HG02610 (cell line): ENCODE results near the gene ABI3BP.
A peak's percentile ranks its signal among the peaks of the same experiment; 100 is the strongest.

ENCODE experiments used
- ATAC-seq: cut with Tn5 transposase; IDR thresholded peaks from one replicate; pipeline ENCODE4 v1.9.1; 2021; ENCODE audit warnings: mild to moderate bottlenecking, moderate library complexity; ENCODE audit not compliant: unreplicated experiment

Gene ABI3BP

DNA sequence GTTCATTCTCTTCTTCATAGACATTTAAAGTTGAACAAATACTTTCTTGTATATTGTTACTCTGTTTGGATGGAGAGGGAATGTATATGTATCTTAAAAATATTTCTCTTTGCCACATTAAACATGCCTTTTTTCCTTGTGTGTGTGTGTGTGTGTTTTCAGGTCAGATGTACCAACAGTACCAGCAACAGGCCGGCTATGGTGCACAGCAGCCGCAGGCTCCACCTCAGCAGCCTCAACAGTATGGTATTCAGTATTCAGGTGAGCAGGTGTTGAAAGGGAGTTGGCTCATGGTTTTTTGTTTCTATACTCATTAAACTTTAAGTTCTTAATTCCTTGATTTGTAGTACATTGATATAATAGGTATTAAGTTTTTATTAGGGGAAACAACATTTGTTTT is 248.6 kb downstream of the ABI3BP start:
- ATAC-seq: no peak

DNA sequence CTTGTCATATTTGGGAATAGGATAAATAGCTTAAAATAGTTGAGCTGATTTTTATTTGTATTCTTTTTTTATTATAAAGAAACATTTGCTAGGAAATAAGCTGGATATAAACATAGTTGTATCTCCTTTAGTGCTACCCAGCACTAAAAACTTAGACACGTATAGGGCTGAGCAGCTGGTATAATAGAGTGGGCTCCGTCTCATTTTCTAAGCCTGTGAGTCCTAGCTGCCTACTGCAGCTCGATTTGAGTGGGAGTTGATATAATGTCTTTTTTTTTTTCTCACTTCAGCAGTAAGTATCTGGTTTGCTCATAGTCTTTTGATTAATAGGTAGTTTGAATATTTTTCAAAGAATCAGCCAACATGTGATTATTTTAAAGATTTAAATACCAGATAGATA is 249.7 kb downstream of the ABI3BP start:
- ATAC-seq: no peak

DNA sequence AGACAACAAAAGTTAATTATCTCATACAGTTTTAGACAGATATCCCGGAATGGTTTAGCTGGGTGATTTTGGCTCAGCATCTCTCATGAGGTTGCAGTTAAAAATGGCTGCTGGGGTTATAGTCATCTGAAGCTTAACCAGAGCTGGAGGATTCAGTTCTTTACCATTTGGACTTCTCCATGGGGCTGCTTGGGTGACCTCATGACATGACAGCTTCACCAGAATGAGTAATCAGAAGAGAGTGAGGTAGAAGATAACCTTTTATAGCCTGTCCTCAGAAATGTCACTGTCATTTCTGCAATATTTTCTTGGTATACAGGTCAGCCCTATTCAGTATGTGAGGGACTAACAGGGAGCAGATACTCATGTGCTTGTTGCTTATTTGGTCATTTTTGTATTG is 253.0 kb downstream of the ABI3BP start:
- ATAC-seq: no peak

DNA sequence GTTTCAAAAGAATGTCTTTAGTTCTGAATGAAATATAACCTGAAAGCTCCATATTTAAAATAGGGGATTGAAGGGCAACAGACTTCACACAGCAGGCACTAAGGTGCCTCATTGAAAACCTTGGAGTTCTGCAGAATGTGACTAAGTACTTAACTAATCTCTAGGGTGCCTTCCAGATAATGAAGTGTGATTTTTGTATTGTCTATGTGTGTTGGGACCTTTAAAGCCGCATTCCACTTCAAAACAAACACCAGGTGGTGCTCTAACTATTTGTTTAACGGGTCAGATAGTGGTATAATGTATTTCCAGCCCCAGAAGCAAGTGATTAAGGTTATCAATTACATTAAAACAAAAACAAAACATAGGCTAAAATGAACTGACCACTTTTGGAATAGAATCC is 255.9 kb downstream of the ABI3BP start:
- no peak for ATAC-seq

DNA sequence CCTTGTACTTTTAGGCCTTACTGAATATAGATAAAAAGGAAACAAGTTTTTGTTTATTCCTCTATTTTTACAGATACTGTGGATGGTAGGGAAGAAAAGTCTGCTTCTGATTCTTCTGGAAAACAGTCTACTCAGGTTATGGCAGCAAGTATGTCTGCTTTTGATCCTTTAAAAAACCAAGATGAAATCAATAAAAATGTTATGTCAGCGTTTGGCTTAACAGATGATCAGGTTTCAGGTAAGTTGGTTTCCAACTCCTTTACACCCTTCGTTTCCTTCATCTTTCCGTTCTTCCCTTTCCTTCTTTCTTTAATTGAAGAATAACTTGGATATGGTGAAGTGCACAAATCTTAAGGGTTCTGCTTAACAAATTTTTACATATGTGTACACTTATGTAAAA is 260.8 kb downstream of the ABI3BP start:
- ATAC-seq: no peak

DNA sequence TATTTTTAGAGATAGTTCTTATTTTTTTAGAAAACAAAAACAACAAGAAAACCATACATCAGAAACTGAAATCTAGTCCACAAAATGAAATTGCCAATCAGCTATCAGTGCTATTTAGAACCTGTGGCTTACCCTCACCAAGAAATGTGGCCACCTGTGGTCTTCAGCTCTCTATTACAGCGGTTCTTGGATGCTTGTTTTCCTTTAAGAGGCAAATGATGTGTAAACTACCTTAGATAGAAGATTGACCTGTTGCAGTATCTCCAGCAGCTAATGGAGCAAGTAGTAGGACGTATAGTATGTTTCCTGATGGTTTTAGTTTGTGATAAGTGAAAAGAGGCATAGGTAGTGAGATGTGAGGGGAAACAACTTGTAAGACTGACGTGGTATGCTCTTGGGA is 262.7 kb downstream of the ABI3BP start:
- peak; percentile 60 for ATAC-seq

DNA sequence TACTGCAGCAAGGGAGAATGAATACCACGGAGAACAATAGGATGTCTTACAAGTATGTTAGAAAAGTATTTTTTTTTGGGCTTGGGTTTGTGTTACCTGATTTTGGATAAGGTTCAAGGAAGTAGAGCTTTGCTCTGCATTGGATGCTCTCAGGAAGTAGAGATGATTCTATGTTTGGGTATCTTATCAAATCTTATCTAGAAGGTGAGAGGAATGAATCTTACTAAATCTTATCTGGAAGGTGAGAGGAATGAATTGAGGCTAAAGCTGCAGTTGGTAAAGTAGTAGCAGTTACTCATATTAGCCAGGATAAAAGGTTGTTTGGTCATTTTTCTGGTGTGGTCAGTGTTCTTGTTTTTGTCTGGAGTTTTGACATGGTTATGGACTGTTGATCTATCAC is 266.5 kb downstream of the ABI3BP start:
- no peak for ATAC-seq

DNA sequence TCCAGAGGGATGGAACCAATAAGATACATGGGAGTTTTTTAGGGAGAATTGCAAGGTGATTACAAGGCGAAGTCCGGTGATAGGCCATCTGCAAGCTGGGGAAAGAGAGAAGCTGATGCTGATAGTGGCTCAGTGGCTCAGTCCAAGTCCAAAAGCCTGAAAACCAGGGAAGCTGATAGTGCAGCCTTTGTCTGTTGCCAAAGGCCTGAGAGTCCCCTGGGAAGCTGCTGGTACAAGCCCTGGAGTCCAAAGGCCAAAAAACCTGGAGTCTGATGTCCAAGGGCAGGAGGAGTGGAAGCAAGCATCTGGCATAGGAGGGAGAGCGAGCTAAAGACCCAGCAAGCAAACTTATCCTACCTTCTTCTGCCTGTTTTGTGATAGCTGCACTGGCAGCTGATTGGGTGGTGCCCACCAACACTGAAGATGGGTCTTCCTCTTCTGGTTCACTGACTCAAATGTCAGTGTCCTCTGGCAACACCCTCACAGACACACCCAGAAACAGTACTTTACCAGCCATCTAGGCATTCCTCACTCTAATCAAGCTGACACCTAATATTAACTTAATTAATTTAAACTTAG is 267.2 kb downstream of the ABI3BP start:
- no peak for ATAC-seq

DNA sequence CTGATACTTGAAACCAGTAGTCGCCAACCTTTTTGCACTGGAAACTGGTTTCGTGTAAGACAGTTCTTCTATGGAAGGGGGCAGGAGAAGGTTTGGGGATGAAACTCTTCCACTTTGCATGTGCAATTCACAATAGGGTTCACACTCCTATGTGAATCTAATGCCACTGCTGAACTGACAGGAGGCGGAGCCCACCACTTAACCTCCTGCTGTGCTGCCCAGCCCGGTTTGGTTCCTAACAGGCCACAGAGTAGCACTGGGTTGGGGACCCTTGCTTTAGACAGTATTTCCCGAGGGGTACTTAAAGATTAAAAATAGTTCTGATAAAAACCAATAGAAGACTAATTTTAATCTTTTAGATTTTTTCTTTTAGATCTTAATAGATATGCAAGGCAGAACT is 272.8 kb downstream of the ABI3BP start:
- ATAC-seq: no peak

DNA sequence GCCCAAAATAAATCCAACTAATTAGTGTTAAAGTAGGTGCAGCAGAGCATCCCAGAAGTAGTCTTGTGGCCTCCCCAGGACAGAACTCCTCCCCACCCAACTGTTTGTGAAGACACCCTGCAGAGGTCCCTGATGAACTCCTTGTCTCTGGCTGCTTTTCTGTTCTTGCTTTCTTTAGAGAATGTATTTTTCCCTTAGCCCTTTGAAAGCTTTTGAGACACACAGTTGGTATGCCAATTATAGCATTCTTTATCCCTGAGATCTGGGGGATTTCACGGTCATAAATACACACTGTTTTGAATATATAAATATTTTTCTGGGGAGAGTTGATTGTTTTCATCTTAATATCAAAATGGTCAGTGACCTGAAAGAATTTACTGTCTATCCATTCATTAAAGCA is 274.1 kb downstream of the ABI3BP start:
- ATAC-seq: no peak

DNA sequence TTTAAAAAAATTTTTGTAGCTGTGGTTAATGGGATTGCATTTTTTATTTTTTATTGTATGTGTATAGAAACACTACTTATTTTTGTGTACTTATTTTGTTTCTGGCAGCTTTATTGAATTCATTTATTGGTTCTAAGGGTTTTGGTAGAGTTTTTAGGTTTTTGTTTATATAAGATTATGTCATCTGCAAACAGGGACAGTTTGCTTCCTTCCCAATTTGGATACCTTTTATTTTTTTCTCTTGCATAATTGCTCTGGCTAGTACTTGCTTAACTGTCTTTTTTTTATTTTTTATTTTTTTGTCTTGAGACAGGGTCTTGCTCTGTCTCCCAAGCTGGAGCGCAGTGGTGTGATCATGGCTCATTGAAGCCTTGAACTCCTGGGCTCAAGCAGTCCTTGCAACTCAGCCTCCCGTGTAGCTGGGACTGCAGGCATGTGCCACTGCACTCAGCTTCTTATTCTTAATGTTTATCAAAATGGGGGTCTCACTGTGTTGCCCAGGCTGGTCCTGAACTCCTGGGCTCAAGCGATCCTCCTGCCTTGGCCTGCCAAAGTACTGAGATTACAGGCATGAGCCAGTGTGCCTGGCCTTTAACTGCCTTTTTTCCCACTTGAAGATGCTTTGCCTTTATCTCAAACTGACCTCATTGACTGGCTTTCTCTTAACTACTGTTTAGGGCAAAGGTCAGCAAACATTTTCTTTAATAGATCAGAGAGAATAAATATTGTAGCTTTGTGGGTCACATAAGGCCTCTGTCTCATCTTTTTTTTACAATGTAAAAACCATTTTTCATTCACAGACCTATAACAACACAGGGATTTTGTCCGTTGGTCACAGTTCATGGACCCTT is 275.4 kb downstream of the ABI3BP start:
- no peak for ATAC-seq

DNA sequence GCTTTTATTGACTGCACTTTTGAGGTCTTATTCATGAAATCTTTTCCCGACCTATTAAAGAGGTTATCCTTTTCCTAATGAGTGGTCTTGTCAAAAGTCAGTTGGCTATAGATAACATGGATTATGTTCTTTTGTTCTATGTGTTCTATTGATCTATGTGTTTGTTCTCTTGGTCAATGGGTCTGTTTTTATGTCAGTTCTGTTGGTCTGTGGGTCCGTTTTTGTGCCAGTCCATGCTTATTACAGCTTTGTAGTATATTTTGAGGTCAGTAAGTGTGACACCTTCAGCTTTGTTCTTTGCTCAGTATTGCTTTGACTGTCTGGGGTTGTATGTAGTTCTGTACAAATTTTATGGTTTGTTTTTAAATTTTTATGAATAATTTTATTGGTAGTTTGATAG is 276.2 kb downstream of the ABI3BP start:
- no peak for ATAC-seq

DNA sequence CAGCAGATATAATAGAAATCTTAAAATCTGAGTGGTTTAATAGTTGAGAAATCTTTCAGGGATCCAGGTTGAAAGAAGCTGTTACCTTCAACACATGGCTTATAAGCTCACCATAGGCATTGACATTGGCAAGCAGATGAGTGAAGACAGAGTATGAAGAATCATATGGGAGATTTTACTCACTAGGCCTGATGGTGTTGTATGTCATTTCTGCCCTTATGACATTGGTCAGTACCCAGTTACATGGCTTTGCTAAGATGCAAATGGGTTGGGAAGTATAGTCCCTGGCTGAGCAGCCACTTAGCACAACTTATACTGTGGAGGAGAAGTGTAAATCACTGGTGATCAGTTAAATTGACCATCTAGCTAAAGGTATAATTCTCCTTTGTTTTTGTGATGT is 278.0 kb downstream of the ABI3BP start:
- ATAC-seq: no peak

DNA sequence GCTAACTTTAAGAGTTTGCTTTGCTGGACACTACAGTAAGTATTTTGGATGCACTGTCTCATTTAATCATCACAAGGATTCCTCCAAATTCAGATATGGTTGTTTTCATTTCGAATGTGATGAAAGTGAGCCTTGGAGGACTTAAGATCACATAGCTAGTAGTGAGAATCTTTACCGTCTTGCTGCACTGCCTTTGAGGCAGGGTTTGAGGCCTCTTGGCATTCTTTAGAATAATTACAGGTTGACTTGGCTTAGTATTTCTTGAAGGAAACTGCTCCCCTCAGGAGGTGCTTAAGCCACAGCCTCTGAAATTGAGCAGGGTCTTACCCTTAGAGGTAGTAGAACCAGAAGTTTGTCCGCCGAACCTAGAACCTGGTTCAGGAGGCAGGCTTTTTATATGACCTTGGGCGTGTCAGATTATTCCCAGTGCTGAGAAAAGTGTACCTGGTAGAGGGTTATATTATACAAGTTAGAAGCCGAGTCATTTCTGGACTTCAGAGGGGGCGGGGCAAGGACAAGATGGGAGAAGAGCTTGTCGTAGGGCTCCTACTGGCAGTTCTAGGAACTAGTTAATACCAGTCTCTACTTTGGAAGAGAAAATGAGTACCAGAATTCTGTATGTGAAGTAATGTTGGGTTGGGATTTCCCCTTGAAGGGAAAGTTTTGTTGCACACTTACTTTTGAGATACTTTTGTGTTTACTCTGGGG is 282.8 kb downstream of the ABI3BP start:
- ATAC-seq: peak; percentile 44

DNA sequence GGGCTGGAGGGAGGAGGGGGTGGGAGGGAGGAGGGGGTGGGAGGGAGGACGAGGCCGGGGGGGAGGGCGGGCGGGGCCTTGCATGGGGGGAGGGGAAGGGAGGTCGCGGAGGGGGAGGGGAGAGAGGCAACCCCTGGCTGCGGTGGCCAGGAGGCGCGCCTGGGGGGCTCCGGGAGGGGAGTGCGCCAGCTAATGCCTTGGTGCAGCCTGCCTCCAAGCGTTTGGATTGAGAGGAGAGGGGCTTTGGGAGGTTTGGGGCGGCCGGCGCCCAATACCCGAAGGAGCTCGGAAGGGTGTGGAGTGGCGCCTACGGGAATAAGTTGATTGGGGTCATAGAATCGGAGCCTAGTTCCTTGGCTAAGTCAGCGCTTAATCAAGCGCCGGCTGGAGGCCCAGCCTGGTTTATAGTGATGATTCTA is 283.4 kb downstream of the ABI3BP start:
- ATAC-seq: no peak

DNA sequence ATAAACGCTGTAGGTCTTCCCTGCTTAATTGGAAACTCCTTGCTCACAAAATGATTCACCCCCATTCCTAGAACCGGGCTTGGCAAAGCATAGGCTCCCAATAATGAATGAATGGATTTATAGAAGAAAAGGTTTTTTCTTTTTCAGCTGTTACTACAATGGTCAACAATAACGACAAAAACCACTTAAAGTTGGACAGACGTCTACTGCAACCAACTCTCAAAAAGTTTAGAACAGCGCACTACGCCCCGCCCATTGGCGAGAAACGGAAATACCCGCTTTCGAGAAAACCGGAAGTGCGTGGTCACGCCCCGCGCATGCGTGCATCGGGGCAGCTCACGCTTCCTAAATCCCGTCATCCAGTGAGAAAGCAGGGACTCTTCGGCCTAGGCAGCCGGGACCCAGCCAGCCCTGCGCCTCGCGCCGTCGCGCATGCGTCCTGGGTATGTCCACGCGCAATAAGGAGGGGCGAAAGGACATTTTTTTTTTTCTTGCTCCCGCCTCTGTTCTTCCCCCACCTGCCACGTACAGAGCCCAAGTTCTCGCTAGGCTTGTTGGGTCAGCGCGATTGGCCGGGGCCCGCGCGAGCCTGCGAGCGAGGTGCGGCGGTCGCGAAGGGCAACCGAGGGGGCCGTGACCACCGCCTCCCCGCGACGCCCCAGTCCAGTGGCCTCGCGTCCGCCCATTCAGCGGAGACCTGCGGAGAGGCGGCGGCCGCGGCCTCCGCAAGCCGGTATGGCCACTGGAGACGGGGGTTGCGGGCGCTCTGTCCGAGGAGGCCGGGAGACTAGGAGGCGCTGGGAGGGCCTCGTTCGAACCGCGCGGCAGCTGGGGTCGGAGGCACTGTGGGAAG is 284.0 kb downstream of the ABI3BP start, which contains the start of gene TFG:
TSS of gene TFG (plus strand) at position 506 of the 853 bp plus-strand sequence. CDS start 4,192 bp downstream, outside the sequence.
- peak; percentile 93 for ATAC-seq

DNA sequence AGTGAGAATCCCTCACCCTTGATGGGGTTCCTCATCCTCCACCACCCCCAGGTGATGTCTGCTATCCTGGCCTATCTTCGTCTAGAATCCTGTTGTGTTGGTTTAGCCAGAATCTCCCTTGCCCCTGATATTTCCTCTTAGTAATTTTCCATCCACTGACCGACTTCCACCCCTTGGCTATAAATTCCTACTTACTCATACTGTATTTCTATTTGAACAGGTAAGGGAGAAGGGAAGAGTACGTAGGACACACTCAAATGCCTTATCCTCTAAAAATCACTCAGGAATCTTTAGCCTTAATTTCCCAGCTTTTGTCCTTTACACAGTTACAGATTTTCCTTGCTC is 284.6 kb downstream of the ABI3BP start:
- ATAC-seq: no peak

DNA sequence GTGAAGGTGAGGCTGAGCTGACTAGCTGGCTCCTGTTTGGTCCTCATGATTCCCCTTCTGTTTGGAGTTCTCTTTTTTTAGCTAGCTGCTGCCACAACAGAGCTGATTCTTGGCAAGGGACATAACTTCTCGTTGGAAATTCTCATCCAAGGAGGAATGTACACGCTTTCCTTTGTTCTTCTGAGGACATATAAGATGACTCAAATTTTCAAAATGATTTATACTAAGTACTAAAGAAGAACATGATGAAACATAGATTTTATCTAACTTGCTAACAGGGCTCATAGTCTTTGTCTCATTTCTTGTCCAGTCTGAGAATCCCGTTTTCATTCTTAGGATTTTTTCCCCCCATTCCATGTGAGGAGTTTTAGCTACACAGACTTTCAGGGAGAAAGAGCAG is 286.9 kb downstream of the ABI3BP start:
- ATAC-seq: no peak

DNA sequence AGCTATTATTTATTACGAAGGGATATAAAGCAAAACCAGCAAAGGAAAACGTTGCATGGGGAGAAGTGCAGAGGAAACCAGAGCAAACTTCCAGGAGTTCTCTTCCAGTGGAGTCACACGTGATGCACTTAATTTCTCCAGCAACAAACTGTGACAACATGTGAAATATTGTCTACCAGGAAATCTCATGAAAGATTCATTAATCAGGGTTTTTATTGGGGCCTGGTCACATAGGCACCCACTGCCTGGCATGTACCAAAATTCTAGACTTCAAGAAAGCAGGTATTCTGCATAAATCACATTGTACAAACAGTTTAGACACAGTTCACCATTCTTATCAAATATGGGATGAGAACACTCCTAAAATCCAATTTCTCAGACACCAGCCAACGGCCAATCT is 289.4 kb downstream of the ABI3BP start:
- no peak for ATAC-seq

DNA sequence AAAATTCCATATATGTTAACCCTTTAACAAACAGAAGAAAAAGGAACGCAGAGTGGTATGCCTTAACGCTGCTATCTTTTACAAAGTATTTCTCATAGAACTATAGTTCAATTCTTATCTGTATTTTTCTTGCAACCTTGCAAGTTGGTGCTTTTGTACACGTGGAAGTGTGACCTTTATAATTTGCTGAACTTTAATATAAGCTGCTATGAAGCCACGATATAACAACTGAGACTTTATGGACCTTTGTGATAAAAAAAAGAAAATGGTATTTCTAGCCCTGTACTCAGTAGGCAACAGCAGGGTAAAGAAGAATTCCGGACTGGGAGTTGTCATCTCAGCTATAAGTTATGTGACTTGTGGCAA is 290.3 kb downstream of the ABI3BP start:
- ATAC-seq: no peak
